Kasumi-1 (cell line): ENCODE data around the gene ACRV1.
A peak's percentile ranks its signal among the peaks of the same experiment; 100 is the strongest.

Source experiments
- DNase-seq, 2 experiments: peaks; one replicate each; lab custom pipeline; 2025; lab: John Stamatoyannopoulos, UW

ACRV1 gene

GRCh38 chr11:125649465-125650166, 31.0 kb downstream of the ACRV1 start:
- no peak for DNase-seq

- no peak for DNase-seq
These were observed 34.8 kb downstream of the ACRV1 start for GRCh38 chr11:125645871-125646270.

- DNase-seq: no peak
These were observed 42.3 kb downstream of the ACRV1 start for GRCh38 chr11:125638315-125638714.

GRCh38 chr11:125637840-125638239, 42.8 kb downstream of the ACRV1 start:
- DNase-seq: no peak

- no peak for DNase-seq
These were observed 53.3 kb downstream of the ACRV1 start for GRCh38 chr11:125627236-125627910.

- peak; percentile 85 to 88 for DNase-seq
These were observed 54.2 kb downstream of the ACRV1 start for GRCh38 chr11:125626288-125626950.

GRCh38 chr11:125625630-125626287, 54.9 kb downstream of the ACRV1 start:
- peak; percentile 87 to 88 for DNase-seq

- peak; percentile 57 to 60 for DNase-seq
These were observed 55.4 kb downstream of the ACRV1 start for GRCh38 chr11:125625225-125625629.

GRCh38 chr11:125624756-125625213, 55.9 kb downstream of the ACRV1 start, which contains the start of gene CHEK1:
TSS of gene CHEK1 (plus strand) at chr11:125625163. CDS start at chr11:125626769, 1,606 bp downstream.
- DNase-seq: peak; percentile 25 to 30

- DNase-seq: no peak
These were observed 57.6 kb downstream of the ACRV1 start for GRCh38 chr11:125623064-125623463.

- no peak for DNase-seq
These were observed 58.7 kb downstream of the ACRV1 start for GRCh38 chr11:125621995-125622394.
